Stimulated activated memory B cell treated with anti-CD40 and anti-IgM and Interleukin-4, amounts not matched to agents 10 μg/mL and 1 μg/mL and 100 μg/mL, for 72 hours (primary cell): Measurements from ENCODE around the gene MEGF6.

Experiments used
- ATAC-seq: fragments of 150-1000 bp; cut with Tn5 transposase; 2 replicates; pipeline ENCODE4 v1.10.0; 2021
- H3K27ac Mint-ChIP-seq: one replicate; pipeline ENCODE4 v1.8.0; 2022; ENCODE audit warnings: mild to moderate bottlenecking, mixed read lengths
- H3K27me3 Mint-ChIP-seq: one replicate; pipeline ENCODE4 v1.8.0; 2022; ENCODE audit warnings: mixed read lengths
- H3K36me3 Mint-ChIP-seq: one replicate; pipeline ENCODE4 v1.8.0; 2022; ENCODE audit warnings: mixed read lengths
- H3K4me1 Mint-ChIP-seq: one replicate; pipeline ENCODE4 v1.8.0; 2022; ENCODE audit warnings: mixed read lengths
- H3K4me3 Mint-ChIP-seq: one replicate; pipeline ENCODE4 v1.8.0; 2022; ENCODE audit warnings: mild to moderate bottlenecking, moderate library complexity, mixed read lengths
- H3K9me3 Mint-ChIP-seq: one replicate; pipeline ENCODE4 v1.8.0; 2022; ENCODE audit warnings: mixed read lengths

The MEGF6 gene

GRCh38 chr1:3560251-3560871, 50.9 kb downstream of the MEGF6 start:
- Mint-ChIP-seq H3K4me1 (peaks cover 5% of the 10 kb centered on the region), H3K9me3 (peaks cover 4% of the 10 kb centered on the region), H3K36me3 (no peaks in the 10 kb centered on the region), H3K4me3 (no peak overlapping the region), H3K27me3 (peaks cover 42% of the 10 kb centered on the region), H3K27ac (no peak overlapping the region)
- ATAC-seq = no peak

GRCh38 chr1:3558036-3558726, 53.1 kb downstream of the MEGF6 start:
- Mint-ChIP-seq H3K36me3 (no peaks in the 10 kb centered on the region), H3K4me1 (no peaks in the 10 kb centered on the region), H3K27ac (no peak overlapping the region), H3K4me3 (no peak overlapping the region), H3K9me3 (peaks cover 4% of the 10 kb centered on the region), H3K27me3 (peaks cover 25% of the 10 kb centered on the region)
- no peak for ATAC-seq

GRCh38 chr1:3557366-3557765, 53.9 kb downstream of the MEGF6 start:
- Mint-ChIP-seq H3K4me3 (no peak overlapping the region), H3K4me1 (no peaks in the 10 kb centered on the region), H3K36me3 (no peaks in the 10 kb centered on the region), H3K27me3 (peaks cover 17% of the 10 kb centered on the region), H3K27ac (no peak overlapping the region), H3K9me3 (peaks cover 4% of the 10 kb centered on the region)
- no peak for ATAC-seq

- ATAC-seq = no peak
- H3K27ac Mint-ChIP-seq = no peak overlapping the region
- H3K9me3 Mint-ChIP-seq = peaks cover 4% of the 10 kb centered on the region
- no peaks in the 10 kb centered on the region for H3K4me1 Mint-ChIP-seq
- no peak overlapping the region for H3K4me3 Mint-ChIP-seq
- H3K27me3 Mint-ChIP-seq = peaks cover 9% of the 10 kb centered on the region
- H3K36me3 Mint-ChIP-seq = no peaks in the 10 kb centered on the region
Measured at GRCh38 chr1:3556336-3556735, 55.0 kb downstream of the MEGF6 start.

GRCh38 chr1:3555131-3555920, 56.0 kb downstream of the MEGF6 start:
- ATAC-seq = no peak
- H3K36me3 Mint-ChIP-seq = no peaks in the 10 kb centered on the region
- H3K4me1 Mint-ChIP-seq = no peaks in the 10 kb centered on the region
- H3K27me3 Mint-ChIP-seq = no peaks in the 10 kb centered on the region
- H3K4me3 Mint-ChIP-seq = no peak overlapping the region
- peaks cover 4% of the 10 kb centered on the region for H3K9me3 Mint-ChIP-seq
- H3K27ac Mint-ChIP-seq = no peak overlapping the region

- no peaks in the 10 kb centered on the region for H3K36me3 Mint-ChIP-seq
- H3K4me3 Mint-ChIP-seq = no peak overlapping the region
- H3K9me3 Mint-ChIP-seq = peaks cover 4% of the 10 kb centered on the region
- H3K27me3 Mint-ChIP-seq = no peaks in the 10 kb centered on the region
- no peak overlapping the region for H3K27ac Mint-ChIP-seq
- H3K4me1 Mint-ChIP-seq = no peaks in the 10 kb centered on the region
- ATAC-seq = no peak
Measured at GRCh38 chr1:3553940-3554223, 57.4 kb downstream of the MEGF6 start.

GRCh38 chr1:3553166-3553939, 58.0 kb downstream of the MEGF6 start:
- Mint-ChIP-seq H3K27ac (no peak overlapping the region), H3K27me3 (no peaks in the 10 kb centered on the region), H3K4me1 (no peaks in the 10 kb centered on the region), H3K9me3 (peaks cover 4% of the 10 kb centered on the region), H3K4me3 (no peak overlapping the region), H3K36me3 (no peaks in the 10 kb centered on the region)
- ATAC-seq = no peak

GRCh38 chr1:3552751-3553150, 58.6 kb downstream of the MEGF6 start:
- H3K27me3 Mint-ChIP-seq = no peaks in the 10 kb centered on the region
- no peaks in the 10 kb centered on the region for H3K9me3 Mint-ChIP-seq
- no peaks in the 10 kb centered on the region for H3K4me1 Mint-ChIP-seq
- H3K4me3 Mint-ChIP-seq = no peak overlapping the region
- no peaks in the 10 kb centered on the region for H3K36me3 Mint-ChIP-seq
- no peak for ATAC-seq
- H3K27ac Mint-ChIP-seq = no peak overlapping the region

- ATAC-seq = no peak
- no peaks in the 10 kb centered on the region for H3K36me3 Mint-ChIP-seq
- H3K27me3 Mint-ChIP-seq = no peaks in the 10 kb centered on the region
- no peaks in the 10 kb centered on the region for H3K4me1 Mint-ChIP-seq
- no peak overlapping the region for H3K4me3 Mint-ChIP-seq
- H3K27ac Mint-ChIP-seq = no peak overlapping the region
- no peaks in the 10 kb centered on the region for H3K9me3 Mint-ChIP-seq
Measured at GRCh38 chr1:3552176-3552575, 59.1 kb downstream of the MEGF6 start.

GRCh38 chr1:3551711-3552110, 59.6 kb downstream of the MEGF6 start:
- no peak for ATAC-seq
- Mint-ChIP-seq H3K27me3 (no peaks in the 10 kb centered on the region), H3K36me3 (no peaks in the 10 kb centered on the region), H3K27ac (no peak overlapping the region), H3K4me1 (no peaks in the 10 kb centered on the region), H3K4me3 (no peak overlapping the region), H3K9me3 (no peaks in the 10 kb centered on the region)

GRCh38 chr1:3551290-3551678, 60.0 kb downstream of the MEGF6 start:
- no peak overlapping the region for H3K27ac Mint-ChIP-seq
- peaks cover 3% of the 10 kb centered on the region for H3K27me3 Mint-ChIP-seq
- no peaks in the 10 kb centered on the region for H3K4me1 Mint-ChIP-seq
- H3K9me3 Mint-ChIP-seq = no peaks in the 10 kb centered on the region
- H3K4me3 Mint-ChIP-seq = no peak overlapping the region
- H3K36me3 Mint-ChIP-seq = no peaks in the 10 kb centered on the region
- ATAC-seq = no peak

GRCh38 chr1:3550511-3551289, 60.6 kb downstream of the MEGF6 start:
- H3K4me1 Mint-ChIP-seq = no peaks in the 10 kb centered on the region
- H3K9me3 Mint-ChIP-seq = no peaks in the 10 kb centered on the region
- peaks cover 9% of the 10 kb centered on the region for H3K27me3 Mint-ChIP-seq
- H3K36me3 Mint-ChIP-seq = no peaks in the 10 kb centered on the region
- H3K4me3 Mint-ChIP-seq = no peak overlapping the region
- no peak overlapping the region for H3K27ac Mint-ChIP-seq
- no peak for ATAC-seq

GRCh38 chr1:3548895-3549294, 62.4 kb downstream of the MEGF6 start:
- peaks cover 20% of the 10 kb centered on the region for H3K27me3 Mint-ChIP-seq
- no peak overlapping the region for H3K4me3 Mint-ChIP-seq
- H3K4me1 Mint-ChIP-seq = no peaks in the 10 kb centered on the region
- no peak overlapping the region for H3K27ac Mint-ChIP-seq
- H3K36me3 Mint-ChIP-seq = no peaks in the 10 kb centered on the region
- no peaks in the 10 kb centered on the region for H3K9me3 Mint-ChIP-seq
- no peak for ATAC-seq

GRCh38 chr1:3548156-3548893, 63.0 kb downstream of the MEGF6 start:
- Mint-ChIP-seq H3K36me3 (no peaks in the 10 kb centered on the region), H3K9me3 (no peaks in the 10 kb centered on the region), H3K27me3 (peaks cover 20% of the 10 kb centered on the region), H3K27ac (no peak overlapping the region), H3K4me1 (no peaks in the 10 kb centered on the region), H3K4me3 (no peak overlapping the region)
- ATAC-seq = no peak
